HEK293 (cell line): ENCODE results near the gene ANKRD34B.

Source experiments
- CTCF ChIA-PET: fragments of 350-600 bp; formaldehyde crosslinking; extraction: SDS; loops from one replicate; lab custom pipeline; 2021; ENCODE audit warnings: antibody characterized with exemption; lab: Yijun Ruan, JAX
- POLR2A ChIA-PET: fragments of 300-600 bp; formaldehyde crosslinking; extraction: SDS; loops from one replicate; lab custom pipeline; 2020; ENCODE audit warnings: antibody characterized with exemption, inconsistent platforms; lab: Yijun Ruan, JAX
- H3K27ac ChIP-seq: fragments of 200-500 bp; sonication (Bioruptor generic); 2 replicates; pipeline ENCODE4 v1.5.1; 2014; ENCODE audit warnings: low read depth, low read length, control low read depth, inconsistent platforms; ENCODE audit errors: extremely low read depth
- H3K36me3 ChIP-seq, 2 experiments: fragments of 200-500 bp in 1 of 2; sonication (Bioruptor generic) in 1 of 2; 1 replicate in 1 of 2; 2 replicates in 1 of 2; pipeline ENCODE4 v1.5.1; 2014 to 2017; ENCODE audit warnings: inconsistent platforms in 2 of 2, low read length in 2 of 2; ENCODE audit not compliant: control insufficient read depth in 2 of 2, insufficient read depth in 1 of 2
- H3K4me1 ChIP-seq: fragments of 200-500 bp; sonication (Bioruptor generic); 2 replicates; pipeline ENCODE4 v1.5.1; 2014; ENCODE audit warnings: mild to moderate bottlenecking, low read length, inconsistent platforms; ENCODE audit not compliant: control insufficient read depth, insufficient read depth
- H3K4me3 ChIP-seq: 2 replicates; pipeline ENCODE4 v1.5.1; 2011; ENCODE audit warnings: low read depth, mild to moderate bottlenecking, control low read depth, low read length, moderate library complexity
- H3K9me3 ChIP-seq: fragments of 200-500 bp; sonication (Bioruptor generic); 2 replicates; pipeline ENCODE4 v1.5.1; 2014; ENCODE audit warnings: low read depth, low read length, inconsistent platforms; ENCODE audit not compliant: control insufficient read depth, insufficient read depth
- KLF7 ChIP-seq: fragments of 450-650 bp; formaldehyde crosslinking; IDR thresholded peaks from 2 replicates; pipeline ENCODE4 v1.5.1; 2016; ENCODE audit warnings: missing biosample characterization, missing genetic modification characterization, borderline replicate concordance
- PRDM4 ChIP-seq: fragments of 450-650 bp; formaldehyde crosslinking; IDR thresholded peaks from 2 replicates; pipeline ENCODE4 v1.5.1; 2017; ENCODE audit warnings: missing biosample characterization, missing genetic modification characterization
- SALL2 ChIP-seq: fragments of 450-650 bp; formaldehyde crosslinking; IDR thresholded peaks from 2 replicates; pipeline ENCODE4 v1.5.0; 2017; ENCODE audit warnings: missing biosample characterization, mild to moderate bottlenecking, missing genetic modification characterization, borderline replicate concordance
- WT1 ChIP-seq: fragments of 450-650 bp; formaldehyde crosslinking; IDR thresholded peaks from 2 replicates; pipeline ENCODE4 v1.5.1; 2016; ENCODE audit warnings: missing biosample characterization, missing genetic modification characterization
- ZBTB1 ChIP-seq: fragments of 450-650 bp; formaldehyde crosslinking; IDR thresholded peaks from 2 replicates; pipeline ENCODE4 v1.5.1; 2016; ENCODE audit warnings: missing biosample characterization, missing genetic modification characterization
- ZNF112 ChIP-seq: fragments of 450-650 bp; formaldehyde crosslinking; IDR thresholded peaks from 2 replicates; pipeline ENCODE4 v1.5.0; 2017; ENCODE audit warnings: missing biosample characterization, missing genetic modification characterization
- ZNF121 ChIP-seq: fragments of 450-650 bp; formaldehyde crosslinking; IDR thresholded peaks from 2 replicates; pipeline ENCODE4 v1.5.1; 2016; ENCODE audit warnings: missing biosample characterization, missing genetic modification characterization
- ZNF146 ChIP-seq: fragments of 450-650 bp; formaldehyde crosslinking; IDR thresholded peaks from 2 replicates; pipeline ENCODE4 v1.5.1; 2016; ENCODE audit warnings: missing biosample characterization, missing genetic modification characterization
- ZNF155 ChIP-seq: fragments of 450-650 bp; formaldehyde crosslinking; IDR thresholded peaks from 2 replicates; pipeline ENCODE4 v1.5.1; 2016; ENCODE audit warnings: missing biosample characterization, missing genetic modification characterization
- ZNF174 ChIP-seq: fragments of 450-650 bp; formaldehyde crosslinking; IDR thresholded peaks from 2 replicates; pipeline ENCODE4 v1.5.0; 2017; ENCODE audit warnings: missing biosample characterization, mild to moderate bottlenecking, missing genetic modification characterization
- ZNF202 ChIP-seq: fragments of 450-650 bp; formaldehyde crosslinking; IDR thresholded peaks from 2 replicates; pipeline ENCODE4 v1.5.1; 2016; ENCODE audit warnings: missing biosample characterization, missing genetic modification characterization, borderline replicate concordance
- ZNF221 ChIP-seq: fragments of 450-650 bp; formaldehyde crosslinking; IDR thresholded peaks from 2 replicates; pipeline ENCODE4 v1.5.1; 2017; ENCODE audit warnings: missing biosample characterization, missing genetic modification characterization, borderline replicate concordance
- ZNF266 ChIP-seq: fragments of 450-650 bp; formaldehyde crosslinking; IDR thresholded peaks from 2 replicates; pipeline ENCODE4 v1.5.1; 2016; ENCODE audit warnings: missing biosample characterization, missing genetic modification characterization, low read depth
- ZNF37A ChIP-seq: fragments of 450-650 bp; IDR thresholded peaks from 2 replicates; pipeline ENCODE4 v1.5.1; 2018; ENCODE audit warnings: missing biosample characterization, missing genetic modification characterization
- ZNF404 ChIP-seq: fragments of 450-650 bp; formaldehyde crosslinking; IDR thresholded peaks from 2 replicates; pipeline ENCODE4 v1.5.1; 2017; ENCODE audit warnings: missing biosample characterization, missing genetic modification characterization
- ZNF416 ChIP-seq: fragments of 450-650 bp; formaldehyde crosslinking; IDR thresholded peaks from 2 replicates; pipeline ENCODE4 v1.5.1; 2016; ENCODE audit warnings: missing biosample characterization, missing genetic modification characterization
- ZNF426 ChIP-seq: fragments of 450-650 bp; formaldehyde crosslinking; IDR thresholded peaks from 2 replicates; pipeline ENCODE4 v1.5.1; 2017; ENCODE audit warnings: missing biosample characterization, missing genetic modification characterization, mild to moderate bottlenecking, inconsistent platforms, moderate library complexity
- ZNF488 ChIP-seq: fragments of 450-650 bp; formaldehyde crosslinking; IDR thresholded peaks from 2 replicates; pipeline ENCODE4 v1.5.1; 2016; ENCODE audit warnings: missing biosample characterization, missing genetic modification characterization
- ZNF514 ChIP-seq: fragments of 450-650 bp; formaldehyde crosslinking; IDR thresholded peaks from 2 replicates; pipeline ENCODE4 v1.5.1; 2016; ENCODE audit warnings: missing biosample characterization, missing genetic modification characterization
- ZNF610 ChIP-seq: fragments of 450-650 bp; formaldehyde crosslinking; IDR thresholded peaks from 2 replicates; pipeline ENCODE4 v1.5.1; 2016; ENCODE audit warnings: missing biosample characterization, missing genetic modification characterization, borderline replicate concordance
- ZNF626 ChIP-seq: fragments of 450-650 bp; sonication (Bioruptor Pico); formaldehyde crosslinking; IDR thresholded peaks from 2 replicates; pipeline ENCODE4 v1.5.1; 2018; ENCODE audit warnings: missing biosample characterization, missing genetic modification characterization, inconsistent platforms
- ZNF664 ChIP-seq: fragments of 450-650 bp; formaldehyde crosslinking; IDR thresholded peaks from 2 replicates; pipeline ENCODE4 v1.5.1; 2016; ENCODE audit warnings: missing biosample characterization, missing genetic modification characterization
- ZNF670 ChIP-seq: fragments of 450-650 bp; formaldehyde crosslinking; IDR thresholded peaks from 2 replicates; pipeline ENCODE4 v1.5.1; 2016; ENCODE audit warnings: missing biosample characterization, missing genetic modification characterization, low read depth
- ZNF692 ChIP-seq: fragments of 450-650 bp; formaldehyde crosslinking; IDR thresholded peaks from 2 replicates; pipeline ENCODE4 v1.5.1; 2016; ENCODE audit warnings: missing biosample characterization, missing genetic modification characterization
- ZNF791 ChIP-seq: fragments of 450-650 bp; formaldehyde crosslinking; IDR thresholded peaks from 2 replicates; pipeline ENCODE4 v1.5.1; 2016; ENCODE audit warnings: missing biosample characterization, missing genetic modification characterization
- ZSCAN16 ChIP-seq: fragments of 450-650 bp; formaldehyde crosslinking; IDR thresholded peaks from 2 replicates; pipeline ENCODE4 v1.5.1; 2016; ENCODE audit warnings: missing biosample characterization, missing genetic modification characterization
- TF ChIP-seq, protein P1 (sequence below): fragments of 450-650 bp; formaldehyde crosslinking; IDR thresholded peaks from 2 replicates; pipeline ENCODE4 v1.5.1; 2016; ENCODE audit warnings: missing biosample characterization, missing genetic modification characterization

ANKRD34B gene

DNA sequence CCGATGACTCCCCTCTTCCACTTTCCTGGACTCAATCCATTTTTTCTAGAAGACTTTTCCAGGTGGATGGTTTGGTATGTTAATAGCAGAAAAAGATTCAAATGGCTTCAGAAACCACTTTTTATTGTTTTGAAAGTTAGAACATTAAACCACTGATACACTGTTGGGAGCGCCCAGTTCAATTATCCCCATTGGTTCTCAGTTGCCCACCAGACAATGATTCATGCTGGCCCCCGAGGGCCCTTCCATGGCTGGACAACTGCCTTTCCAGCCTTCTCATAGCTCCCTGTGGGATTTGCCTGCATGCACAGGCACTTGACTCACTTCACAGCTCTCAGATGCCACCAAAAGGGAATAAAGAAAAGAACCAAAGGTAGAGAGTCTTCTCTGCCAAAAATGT lies 21.3 kb upstream of the ANKRD34B start (continued):
- TF ChIP-seq ZNF488 (tag by site-specific recombination) (no peak), ZNF155 (tag by site-specific recombination) (no peak), SALL2 (tag by site-specific recombination) (no peak), ZNF416 (tag by site-specific recombination) (no peak), ZNF202 (no peak)

DNA sequence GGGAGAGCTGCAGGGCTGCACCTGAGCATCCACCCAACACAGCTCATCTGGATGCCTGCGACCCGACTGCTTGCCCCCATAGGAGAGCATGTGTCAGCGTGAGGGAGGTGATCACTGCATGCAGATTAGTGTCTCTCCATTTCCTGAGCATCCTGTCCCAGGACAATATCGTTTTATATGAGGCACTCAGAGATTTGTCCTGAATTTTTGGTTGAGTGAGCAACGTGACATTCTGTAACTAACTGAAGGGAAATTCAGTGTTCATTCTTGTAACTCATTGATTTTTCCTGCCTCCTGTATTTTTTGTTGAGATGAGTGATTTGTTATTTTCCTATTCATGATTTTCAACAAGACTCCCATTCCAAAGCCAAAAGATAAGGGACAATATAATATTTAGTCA lies 20.7 kb upstream of the ANKRD34B start:
- H3K4me3 ChIP-seq: no peak overlapping the region
- no peak overlapping the region for H3K27ac ChIP-seq
- no peaks in the 10 kb centered on the region for H3K36me3 ChIP-seq
- H3K9me3 ChIP-seq: no peaks in the 10 kb centered on the region
- no peak for TF ChIP-seq ZNF610 (tag by site-specific recombination)
- no peak for TF ChIP-seq ZNF146 (tag by site-specific recombination)
- no peak for TF ChIP-seq WT1 (tag by site-specific recombination)
- no peak for TF ChIP-seq ZNF404 (tag by site-specific recombination)
- TF ChIP-seq ZNF221: no peak
- no peak for TF ChIP-seq ZNF670 (tag by site-specific recombination)
- TF ChIP-seq ZBTB1 (tag by site-specific recombination): no peak
- POLR2A ChIA-PET: no interaction called here
- CTCF ChIA-PET: no interaction called here
- H3K4me1 ChIP-seq: no peaks in the 10 kb centered on the region

DNA sequence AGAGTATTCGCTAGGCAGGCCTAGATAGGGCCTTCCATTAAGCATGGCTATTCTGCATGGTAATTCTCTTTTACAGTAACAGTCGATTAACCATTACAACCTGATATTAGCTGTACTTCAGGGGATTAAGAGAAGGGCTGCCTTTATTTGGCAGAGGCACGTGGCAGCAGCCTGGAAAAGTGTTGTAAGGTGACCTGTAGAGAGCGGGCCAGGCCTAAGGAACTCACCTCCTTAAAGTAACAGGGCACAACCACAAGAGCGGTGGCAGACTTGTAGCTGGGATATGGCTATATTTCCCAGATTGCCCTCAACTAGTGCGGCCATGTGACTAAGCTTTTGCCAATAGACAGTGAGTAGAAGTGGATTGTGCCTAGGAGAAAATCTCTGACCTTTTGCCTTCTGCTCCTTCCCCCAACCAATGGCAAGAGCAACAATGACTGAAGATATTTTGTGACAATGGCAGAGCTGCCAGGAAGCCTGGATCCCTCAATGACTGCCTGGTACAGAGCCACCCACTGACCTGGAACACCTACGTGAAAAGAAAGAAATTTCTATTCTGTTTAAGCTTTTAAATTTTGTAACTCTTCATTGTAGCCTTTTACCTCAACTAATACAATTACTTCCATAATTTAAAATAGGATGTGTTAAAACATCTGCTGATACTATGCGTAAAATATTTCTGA lies 18.9 kb upstream of the ANKRD34B start:
- ChIA-PET POLR2A (no interaction called here), CTCF (interaction anchor here (0.6 to 2.1 kb wide), 3 partner anchors 10 to 498 kb away, joined by 3 to 6 read pairs (median 5); no protein-coding TSS in a partner anchor)
- Histone ChIP-seq H3K4me3 (no peak overlapping the region), H3K27ac (no peak overlapping the region), H3K9me3 (no peaks in the 10 kb centered on the region), H3K36me3 (no peaks in the 10 kb centered on the region), H3K4me1 (no peaks in the 10 kb centered on the region)
- TF ChIP-seq ZNF37A (tag by site-specific recombination) (no peak), ZNF514 (tag by site-specific recombination) (no peak), ZNF221 (no peak), ZNF266 (tag by site-specific recombination) (no peak), ZNF626 (tag by site-specific recombination) (no peak), ZNF121 (tag by site-specific recombination) (no peak), ZNF426 (no peak), ZNF112 (tag by site-specific recombination) (no peak), ZSCAN16 (no peak), ZNF146 (tag by site-specific recombination) (no peak), KLF7 (no peak), PRDM4 (tag by site-specific recombination) (no peak), ZNF791 (no peak), ZNF692 (tag by site-specific recombination) (no peak), ZNF155 (tag by site-specific recombination) (no peak), ZNF174 (tag by site-specific recombination) (no peak), ZNF664 (no peak)
- TF ChIP-seq, protein P1, sequence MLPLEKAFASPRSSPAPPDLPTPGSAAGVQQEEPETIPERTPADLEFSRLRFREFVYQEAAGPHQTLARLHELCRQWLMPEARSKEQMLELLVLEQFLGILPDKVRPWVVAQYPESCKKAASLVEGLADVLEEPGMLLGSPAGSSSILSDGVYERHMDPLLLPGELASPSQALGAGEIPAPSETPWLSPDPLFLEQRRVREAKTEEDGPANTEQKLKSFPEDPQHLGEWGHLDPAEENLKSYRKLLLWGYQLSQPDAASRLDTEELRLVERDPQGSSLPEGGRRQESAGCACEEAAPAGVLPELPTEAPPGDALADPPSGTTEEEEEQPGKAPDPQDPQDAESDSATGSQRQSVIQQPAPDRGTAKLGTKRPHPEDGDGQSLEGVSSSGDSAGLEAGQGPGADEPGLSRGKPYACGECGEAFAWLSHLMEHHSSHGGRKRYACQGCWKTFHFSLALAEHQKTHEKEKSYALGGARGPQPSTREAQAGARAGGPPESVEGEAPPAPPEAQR (tag by site-specific recombination): no peak
